Measurements from ENCODE around the gene PMP22.

The PMP22 gene

GRCh38 chr17:15265131-15265530 is at the start of gene PMP22:
Gene PMP22 (minus strand): TSS chr17:15265326. CDS start chr17:15260727, 4,599 bp downstream.
- no peak for DNase-seq (ENCODE audit: low spot score)

GRCh38 chr17:15311996-15312395 is 46.9 kb upstream of the PMP22 start:
- DNase-seq (ENCODE audit: low spot score) = no peak

GRCh38 chr17:15309793-15310192 is 44.7 kb upstream of the PMP22 start:
- no peak for DNase-seq (ENCODE audit: low spot score)

- no peak for DNase-seq (ENCODE audit: low spot score)
Observed at GRCh38 chr17:15309236-15309635, 44.1 kb upstream of the PMP22 start.

- no peak for DNase-seq (ENCODE audit: low spot score)
Observed at GRCh38 chr17:15308758-15309157, 43.6 kb upstream of the PMP22 start.

GRCh38 chr17:15307710-15308111 is 42.6 kb upstream of the PMP22 start:
- DNase-seq (ENCODE audit: low spot score) = no peak

GRCh38 chr17:15303851-15304250 is 38.7 kb upstream of the PMP22 start:
- DNase-seq (ENCODE audit: low spot score) = no peak

- no peak for DNase-seq (ENCODE audit: low spot score)
Observed at GRCh38 chr17:15303268-15303667, 38.1 kb upstream of the PMP22 start.

GRCh38 chr17:15301845-15302244 is 36.7 kb upstream of the PMP22 start:
- DNase-seq (ENCODE audit: low spot score) = no peak

GRCh38 chr17:15298176-15298575 is 33.0 kb upstream of the PMP22 start:
- DNase-seq (ENCODE audit: low spot score) = no peak

- DNase-seq (ENCODE audit: low spot score) = no peak
Observed at GRCh38 chr17:15293558-15293957, 28.4 kb upstream of the PMP22 start.

- no peak for DNase-seq (ENCODE audit: low spot score)
Observed at GRCh38 chr17:15291674-15292361, 26.7 kb upstream of the PMP22 start.

- no peak for DNase-seq (ENCODE audit: low spot score)
Observed at GRCh38 chr17:15290605-15291004, 25.5 kb upstream of the PMP22 start.

GRCh38 chr17:15289285-15290183 is 24.4 kb upstream of the PMP22 start:
- no peak for DNase-seq (ENCODE audit: low spot score)

GRCh38 chr17:15288859-15289258 is 23.7 kb upstream of the PMP22 start:
- DNase-seq (ENCODE audit: low spot score) = no peak

- DNase-seq (ENCODE audit: low spot score) = no peak
Observed at GRCh38 chr17:15287538-15288267, 22.6 kb upstream of the PMP22 start.

GRCh38 chr17:15285466-15285865 is 20.3 kb upstream of the PMP22 start:
- DNase-seq (ENCODE audit: low spot score) = no peak

GRCh38 chr17:15284537-15284936 is 19.4 kb upstream of the PMP22 start:
- no peak for DNase-seq (ENCODE audit: low spot score)

- no peak for DNase-seq (ENCODE audit: low spot score)
Observed at GRCh38 chr17:15284107-15284506, 19.0 kb upstream of the PMP22 start.

GRCh38 chr17:15281909-15282308 is 16.8 kb upstream of the PMP22 start:
- no peak for DNase-seq (ENCODE audit: low spot score)

- no peak for DNase-seq (ENCODE audit: low spot score)
Observed at GRCh38 chr17:15278924-15279477, 13.9 kb upstream of the PMP22 start.

GRCh38 chr17:15278380-15278779 is 13.3 kb upstream of the PMP22 start:
- DNase-seq (ENCODE audit: low spot score) = no peak
